Medulla oblongata (tissue), 1 donor: Measurements from ENCODE around the gene PLP1.
"Not testable (repeated sequence)": the region's sequence is repeated elsewhere in the genome, so short reads cannot be mapped to it uniquely, and the experiment has no call there.

Source experiments
- DNase-seq: peaks from one replicate; pipeline ENCODE4 v3.0.0-alpha.2; 2015; ENCODE audit errors: extremely low spot score

Gene PLP1

GRCh38 chrX:103781062-103781402 lies 4.4 kb downstream of the PLP1 start:
- no peak for DNase-seq

GRCh38 chrX:103781706-103782105 lies 5.1 kb downstream of the PLP1 start:
- no peak for DNase-seq

- peak; percentile 69 for DNase-seq
These were observed 6.0 kb downstream of the PLP1 start for GRCh38 chrX:103782640-103783039.

- DNase-seq = peak; percentile 20
These were observed 6.6 kb downstream of the PLP1 start for GRCh38 chrX:103783196-103783595.

- DNase-seq = peak; percentile 70
These were observed 7.3 kb downstream of the PLP1 start for GRCh38 chrX:103783971-103784370.

GRCh38 chrX:103789004-103789403 lies 12.4 kb downstream of the PLP1 start:
- DNase-seq = no peak

GRCh38 chrX:103791228-103791627 lies 14.6 kb downstream of the PLP1 start:
- DNase-seq = no peak

GRCh38 chrX:103791826-103792485 lies 15.3 kb downstream of the PLP1 start:
- no peak for DNase-seq

GRCh38 chrX:103792916-103793544 lies 16.4 kb downstream of the PLP1 start:
- DNase-seq = peak; percentile 25

- DNase-seq = peak; percentile 57
These were observed 16.9 kb downstream of the PLP1 start for GRCh38 chrX:103793545-103793940.

- peak; percentile 17 for DNase-seq
These were observed 17.5 kb downstream of the PLP1 start for GRCh38 chrX:103794119-103794518.

GRCh38 chrX:103797691-103798090 lies 21.1 kb downstream of the PLP1 start:
- DNase-seq = no peak

GRCh38 chrX:103800318-103800717 lies 23.7 kb downstream of the PLP1 start:
- DNase-seq = no peak

- no peak for DNase-seq
These were observed 29.2 kb downstream of the PLP1 start for GRCh38 chrX:103805860-103806259.

- DNase-seq = no peak
These were observed 30.3 kb downstream of the PLP1 start for GRCh38 chrX:103806862-103807474.

- DNase-seq = no peak
These were observed 35.2 kb downstream of the PLP1 start for GRCh38 chrX:103811858-103812257.

- DNase-seq = not testable (repeated sequence)
These were observed 40.5 kb downstream of the PLP1 start for GRCh38 chrX:103817101-103817500.

GRCh38 chrX:103817502-103817901 lies 40.9 kb downstream of the PLP1 start:
- peak; percentile 57 for DNase-seq

- no peak for DNase-seq
These were observed 42.4 kb downstream of the PLP1 start for GRCh38 chrX:103818842-103819619.

GRCh38 chrX:103820802-103821201 lies 44.2 kb downstream of the PLP1 start:
- DNase-seq = not testable (repeated sequence)

GRCh38 chrX:103823591-103823990 lies 47.0 kb downstream of the PLP1 start:
- DNase-seq = no peak

- no peak for DNase-seq
These were observed 49.2 kb downstream of the PLP1 start for GRCh38 chrX:103825881-103826280.
